KMS-11 (cell line): Measurements from ENCODE around the gene STT3B.

ENCODE experiments used
- H2AFZ ChIP-seq: fragments of 200-600 bp; sonication (generic); 2 replicates; pipeline ENCODE4 v1.6.1; 2016; ENCODE audit warnings: antibody characterized with exemption, mixed run types, low read depth
- H3K27ac ChIP-seq: fragments of 200-600 bp; sonication (generic); 2 replicates; pipeline ENCODE4 v1.6.1; 2016; ENCODE audit warnings: mild to moderate bottlenecking, mixed run types
- H3K27me3 ChIP-seq: fragments of 200-600 bp; sonication (generic); 2 replicates; pipeline ENCODE4 v1.6.1; 2017; ENCODE audit warnings: mild to moderate bottlenecking, low read depth, mixed run types, moderate library complexity; ENCODE audit not compliant: insufficient read depth
- H3K36me3 ChIP-seq: fragments of 200-600 bp; sonication (generic); 2 replicates; pipeline ENCODE4 v1.6.1; 2017; ENCODE audit warnings: mild to moderate bottlenecking, mixed run types; ENCODE audit not compliant: insufficient read depth
- H3K4me1 ChIP-seq: fragments of 200-600 bp; sonication (generic); 2 replicates; pipeline ENCODE4 v1.6.1; 2016; ENCODE audit warnings: mild to moderate bottlenecking, low read depth, mixed run types; ENCODE audit not compliant: poor library complexity, severe bottlenecking
- H3K4me2 ChIP-seq: fragments of 200-600 bp; sonication (generic); 2 replicates; pipeline ENCODE4 v1.7.0; 2016; ENCODE audit warnings: mild to moderate bottlenecking, mixed run types
- H3K4me3 ChIP-seq: fragments of 200-600 bp; sonication (generic); IDR thresholded peaks from 2 replicates; pipeline ENCODE4 v1.6.1; 2017; ENCODE audit warnings: low read depth, low read length, mixed read lengths; ENCODE audit not compliant: insufficient read depth
- H3K79me2 ChIP-seq: fragments of 200-600 bp; sonication (generic); 2 replicates; pipeline ENCODE4 v1.6.1; 2016; ENCODE audit warnings: low read depth, mixed run types; ENCODE audit not compliant: insufficient read depth
- H3K9ac ChIP-seq: fragments of 200-600 bp; sonication (generic); 2 replicates; pipeline ENCODE4 v1.6.1; 2016; ENCODE audit warnings: mild to moderate bottlenecking, mixed run types
- H4K20me1 ChIP-seq: fragments of 200-600 bp; sonication (generic); 2 replicates; pipeline ENCODE4 v1.6.1; 2016; ENCODE audit warnings: mild to moderate bottlenecking, mixed run types; ENCODE audit not compliant: insufficient read depth
- TF ChIP-seq, protein P1 (sequence below): fragments of 200-600 bp; sonication (generic); conservative IDR thresholded peaks from 2 replicates; pipeline ENCODE4 v1.6.1; 2017; ENCODE audit warnings: low read depth, mild to moderate bottlenecking, antibody characterized with exemption, low read length, moderate library complexity, mixed read lengths

Gene STT3B

DNA sequence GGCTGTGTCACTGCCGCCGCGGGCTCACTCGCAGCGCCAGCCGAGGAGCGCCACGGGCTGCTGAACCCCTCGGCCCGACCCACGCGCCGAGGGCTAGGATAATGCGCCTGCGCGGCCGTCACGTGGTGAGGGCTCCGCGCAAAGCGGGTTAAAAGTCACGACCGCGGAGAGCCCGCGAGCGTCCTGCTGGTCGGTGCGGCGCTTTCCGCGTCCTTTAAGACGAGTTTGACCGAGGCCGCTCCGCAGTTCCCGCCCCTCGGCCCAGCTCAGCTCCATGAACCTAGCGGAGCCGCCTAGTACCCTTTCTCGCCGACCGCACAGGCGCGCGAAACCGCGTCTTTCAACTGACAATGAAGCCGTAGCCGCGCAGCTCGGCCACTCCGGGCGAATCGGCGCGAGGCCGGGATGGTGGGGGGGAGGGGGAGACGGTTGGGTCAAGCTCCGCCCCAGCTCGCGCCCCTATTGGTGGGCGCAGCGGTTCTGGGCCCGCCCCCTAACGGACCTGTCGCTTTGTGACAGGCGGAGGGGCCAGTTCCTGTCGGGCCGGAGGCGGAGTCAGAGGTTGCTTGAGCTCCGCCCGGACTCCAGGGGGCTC lies 636 bp upstream of the STT3B start:
- peak overlapping the region; percentile 98 for H3K27ac ChIP-seq
- H4K20me1 ChIP-seq, result peaks cover 29% of the 10 kb centered on the region; the same call in 1 of the 2 replicates
- H3K36me3 ChIP-seq, result no peaks in the 10 kb centered on the region
- TF ChIP-seq, protein P1, sequence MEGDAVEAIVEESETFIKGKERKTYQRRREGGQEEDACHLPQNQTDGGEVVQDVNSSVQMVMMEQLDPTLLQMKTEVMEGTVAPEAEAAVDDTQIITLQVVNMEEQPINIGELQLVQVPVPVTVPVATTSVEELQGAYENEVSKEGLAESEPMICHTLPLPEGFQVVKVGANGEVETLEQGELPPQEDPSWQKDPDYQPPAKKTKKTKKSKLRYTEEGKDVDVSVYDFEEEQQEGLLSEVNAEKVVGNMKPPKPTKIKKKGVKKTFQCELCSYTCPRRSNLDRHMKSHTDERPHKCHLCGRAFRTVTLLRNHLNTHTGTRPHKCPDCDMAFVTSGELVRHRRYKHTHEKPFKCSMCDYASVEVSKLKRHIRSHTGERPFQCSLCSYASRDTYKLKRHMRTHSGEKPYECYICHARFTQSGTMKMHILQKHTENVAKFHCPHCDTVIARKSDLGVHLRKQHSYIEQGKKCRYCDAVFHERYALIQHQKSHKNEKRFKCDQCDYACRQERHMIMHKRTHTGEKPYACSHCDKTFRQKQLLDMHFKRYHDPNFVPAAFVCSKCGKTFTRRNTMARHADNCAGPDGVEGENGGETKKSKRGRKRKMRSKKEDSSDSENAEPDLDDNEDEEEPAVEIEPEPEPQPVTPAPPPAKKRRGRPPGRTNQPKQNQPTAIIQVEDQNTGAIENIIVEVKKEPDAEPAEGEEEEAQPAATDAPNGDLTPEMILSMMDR, result no peak
- peak overlapping the region; percentile 21; the same call in 1 of the 2 replicates for H3K4me2 ChIP-seq
- peak overlapping the region; percentile 92 for H3K9ac ChIP-seq
- peaks cover 40% of the 10 kb centered on the region for H3K79me2 ChIP-seq
- H3K4me3 ChIP-seq, result peak overlapping the region; percentile 65
- peak overlapping the region; percentile 82 for H2AFZ ChIP-seq
- H3K27me3 ChIP-seq, result no peaks in the 10 kb centered on the region
- peaks cover 26% of the 10 kb centered on the region for H3K4me1 ChIP-seq

DNA sequence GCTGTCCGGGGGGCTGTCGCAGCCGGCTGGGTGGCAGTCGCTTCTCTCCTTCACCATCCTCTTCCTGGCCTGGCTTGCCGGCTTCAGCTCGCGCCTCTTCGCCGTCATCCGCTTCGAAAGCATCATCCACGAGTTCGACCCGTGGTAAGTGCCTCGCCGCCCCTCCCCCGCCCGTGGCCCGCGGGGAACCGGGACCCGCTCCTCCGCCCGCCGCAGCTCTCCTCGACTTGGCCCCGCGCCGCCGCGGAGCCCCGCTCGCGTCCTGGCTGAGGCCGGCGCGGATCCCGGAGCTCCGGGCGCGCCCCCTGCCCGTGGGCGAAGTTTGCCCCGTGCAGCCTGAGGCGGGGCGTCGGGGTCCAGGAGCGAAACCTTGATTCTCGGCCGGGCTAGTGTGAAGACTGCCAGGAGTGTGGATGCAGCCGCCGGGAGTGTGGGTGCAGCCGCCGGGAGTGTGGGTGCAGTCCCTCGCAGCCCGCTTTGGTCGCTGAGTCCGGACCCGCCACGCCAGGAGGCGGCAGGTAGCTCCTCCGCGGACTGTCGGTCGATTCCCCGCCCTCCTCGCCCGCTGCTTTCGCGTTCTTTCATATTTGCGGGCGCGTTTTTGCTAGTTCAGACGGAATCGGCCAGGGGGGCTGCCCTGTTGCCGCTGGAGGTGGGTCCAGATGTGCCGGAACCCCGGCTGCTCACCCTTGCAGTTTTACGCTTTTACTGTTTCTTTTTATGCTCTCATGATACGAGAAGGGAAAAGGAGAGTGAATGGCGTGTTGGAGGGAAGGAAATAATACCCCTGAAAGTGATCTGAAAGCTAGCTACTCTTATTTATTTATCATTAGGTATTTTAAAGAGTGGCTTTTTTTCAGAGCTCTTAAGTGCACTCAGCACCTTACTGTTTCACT lies 692 bp downstream of the STT3B start:
- TF ChIP-seq, protein P1, result no peak
- H3K36me3 ChIP-seq, result no peaks in the 10 kb centered on the region
- H3K9ac ChIP-seq, result peak overlapping the region; percentile 92
- H2AFZ ChIP-seq, result peak overlapping the region; percentile 34
- peak overlapping the region; percentile 68 for H3K4me2 ChIP-seq
- H3K27ac ChIP-seq, result peak overlapping the region; percentile 98
- H3K4me3 ChIP-seq, result no peak overlapping the region
- peaks cover 53% of the 10 kb centered on the region for H3K79me2 ChIP-seq
- no peaks in the 10 kb centered on the region for H3K27me3 ChIP-seq
- peaks cover 34% of the 10 kb centered on the region; the same call in 1 of the 2 replicates for H4K20me1 ChIP-seq
- H3K4me1 ChIP-seq, result peaks cover 29% of the 10 kb centered on the region

DNA sequence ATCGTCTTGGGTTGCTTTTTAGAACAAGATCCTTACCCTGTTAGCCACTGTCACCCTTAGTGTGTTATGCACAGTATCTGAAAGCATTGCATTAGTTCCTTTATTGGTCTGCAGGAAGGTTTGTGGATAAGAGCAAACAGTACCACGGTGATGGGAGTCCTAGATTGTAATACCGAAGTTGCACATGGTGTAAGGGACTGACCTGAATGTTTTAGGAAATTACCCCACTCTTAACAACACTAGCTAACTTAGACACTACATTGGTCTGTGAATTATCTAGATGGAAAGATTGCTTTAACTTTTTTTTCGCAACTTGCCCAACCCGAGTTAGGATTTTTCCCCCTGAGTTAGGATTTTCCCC lies 1.3 kb downstream of the STT3B start:
- H3K9ac ChIP-seq, result peak overlapping the region; percentile 92; the same call in 1 of the 2 replicates
- no peaks in the 10 kb centered on the region for H3K36me3 ChIP-seq
- H3K4me1 ChIP-seq, result peaks cover 29% of the 10 kb centered on the region
- H3K27me3 ChIP-seq, result no peaks in the 10 kb centered on the region
- peaks cover 59% of the 10 kb centered on the region for H3K79me2 ChIP-seq
- H3K4me2 ChIP-seq, result peak overlapping the region; percentile 68
- peaks cover 34% of the 10 kb centered on the region; the same call in 1 of the 2 replicates for H4K20me1 ChIP-seq
- H2AFZ ChIP-seq, result no peak overlapping the region; the same call in 1 of the 2 replicates
- TF ChIP-seq, protein P1, result no peak
- H3K4me3 ChIP-seq, result no peak overlapping the region
- H3K27ac ChIP-seq, result peak overlapping the region; percentile 98; the same call in 1 of the 2 replicates

DNA sequence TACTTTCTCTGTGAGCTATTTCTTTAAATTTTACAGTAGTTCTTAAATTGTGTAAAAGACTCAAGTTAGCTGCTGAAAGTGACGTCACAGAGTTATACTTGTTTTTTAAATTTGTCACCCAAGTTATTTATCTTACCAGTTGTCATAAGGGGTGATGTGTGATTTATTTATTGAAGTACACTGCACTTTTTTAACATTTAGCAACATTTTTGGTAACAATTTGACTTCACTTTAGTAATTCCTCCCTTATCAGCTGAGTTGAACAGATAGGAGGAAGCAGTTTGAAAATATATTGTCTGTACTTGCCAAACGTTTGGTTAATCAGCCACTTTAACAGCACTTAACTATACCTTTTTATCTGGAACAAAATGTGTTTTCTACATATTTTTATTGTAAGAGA lies 3.8 kb downstream of the STT3B start:
- H3K4me1 ChIP-seq, result peaks cover 24% of the 10 kb centered on the region
- TF ChIP-seq, protein P1, result no peak
- H4K20me1 ChIP-seq, result peaks cover 34% of the 10 kb centered on the region; the same call in 1 of the 2 replicates
- H3K9ac ChIP-seq, result no peak overlapping the region
- H3K36me3 ChIP-seq, result no peaks in the 10 kb centered on the region
- H3K79me2 ChIP-seq, result peaks cover 83% of the 10 kb centered on the region
- H3K4me3 ChIP-seq, result no peak overlapping the region
- H3K4me2 ChIP-seq, result peak overlapping the region; percentile 38; the same call in 1 of the 2 replicates
- no peaks in the 10 kb centered on the region for H3K27me3 ChIP-seq
- no peak overlapping the region for H2AFZ ChIP-seq
- H3K27ac ChIP-seq, result no peak overlapping the region
